ENCODE results near the gene PGK2. TPM values are rescaled to one million over a fixed set of nuclear protein-coding genes. Genes with fewer than 3 reads are reported as not detected.

Gene PGK2
- total RNA-seq = under 1 TPM in 1 of 4 donors, not detected in 3; 0.14 TPM

GRCh38 chr6:49787176-49787575, at the start of gene PGK2:
Gene PGK2 (minus strand): TSS chr6:49787285. CDS start chr6:49787187, 98 bp downstream.
- Histone ChIP-seq H3K4me3 (no peak within 1 kb of the TSS), H3K9me3 (no peaks in the 10 kb centered on the region), H3K4me1 (no peaks in the 10 kb centered on the region), H3K27me3 (no peaks in the 10 kb centered on the region), H3K27ac (no peak within 1 kb of the TSS), H3K36me3 (no peaks in the 10 kb centered on the region)
- no peak for DNase-seq
- intact Hi-C loops (cut with DNase I; ENCODE audit: low total_unique reads) = no loop called here
- TF ChIP-seq CTCF (IDR thresholded peaks at IDR 0.05) = no peak
- TF ChIP-seq POLR2A (IDR thresholded peaks at IDR 0.05) = no peak

GRCh38 chr6:49835140-49835539, 48.1 kb upstream of the PGK2 start:
- no peaks in the 10 kb centered on the region for H3K9me3 ChIP-seq
- TF ChIP-seq CTCF (IDR thresholded peaks at IDR 0.05) (no peak), POLR2A (IDR thresholded peaks at IDR 0.05) (no peak)
- H3K4me1 ChIP-seq = no peaks in the 10 kb centered on the region
- intact Hi-C loops (cut with DNase I; ENCODE audit: low total_unique reads) = no loop called here
- H3K4me3 ChIP-seq = no peak overlapping the region
- no peak for DNase-seq
- H3K27ac ChIP-seq = no peak overlapping the region
- no peaks in the 10 kb centered on the region for H3K27me3 ChIP-seq
- H3K36me3 ChIP-seq = no peaks in the 10 kb centered on the region

- TF ChIP-seq CTCF (IDR thresholded peaks at IDR 0.05) = no peak
- no peak for TF ChIP-seq POLR2A (IDR thresholded peaks at IDR 0.05)
- Histone ChIP-seq H3K27ac (no peak overlapping the region), H3K27me3 (no peaks in the 10 kb centered on the region), H3K4me1 (no peaks in the 10 kb centered on the region), H3K4me3 (no peak overlapping the region), H3K9me3 (no peaks in the 10 kb centered on the region), H3K36me3 (no peaks in the 10 kb centered on the region)
- DNase-seq = no peak
- intact Hi-C loops (cut with DNase I; ENCODE audit: low total_unique reads) = no loop called here
Measured at GRCh38 chr6:49833386-49833785, 46.3 kb upstream of the PGK2 start.

GRCh38 chr6:49826743-49827406, 39.8 kb upstream of the PGK2 start:
- DNase-seq = no peak
- no peaks in the 10 kb centered on the region for H3K9me3 ChIP-seq
- intact Hi-C loops (cut with DNase I; ENCODE audit: low total_unique reads) = no loop called here
- TF ChIP-seq CTCF (IDR thresholded peaks at IDR 0.05) (no peak), POLR2A (IDR thresholded peaks at IDR 0.05) (no peak)
- H3K4me1 ChIP-seq = no peaks in the 10 kb centered on the region
- H3K27ac ChIP-seq = no peak overlapping the region
- H3K27me3 ChIP-seq = no peaks in the 10 kb centered on the region
- no peak overlapping the region for H3K4me3 ChIP-seq
- no peaks in the 10 kb centered on the region for H3K36me3 ChIP-seq

- Histone ChIP-seq H3K36me3 (no peaks in the 10 kb centered on the region), H3K4me1 (no peaks in the 10 kb centered on the region), H3K9me3 (no peaks in the 10 kb centered on the region), H3K4me3 (no peak overlapping the region), H3K27ac (no peak overlapping the region), H3K27me3 (no peaks in the 10 kb centered on the region)
- DNase-seq = no peak
- TF ChIP-seq CTCF (IDR thresholded peaks at IDR 0.05) = no peak
- intact Hi-C loops (cut with DNase I; ENCODE audit: low total_unique reads) = no loop called here
Measured at GRCh38 chr6:49815166-49815565, 28.1 kb upstream of the PGK2 start.
